ENCODE data around the gene RBCK1.
A peak's percentile ranks its signal among the peaks of the same experiment; 100 is the strongest.

Gene RBCK1

DNA sequence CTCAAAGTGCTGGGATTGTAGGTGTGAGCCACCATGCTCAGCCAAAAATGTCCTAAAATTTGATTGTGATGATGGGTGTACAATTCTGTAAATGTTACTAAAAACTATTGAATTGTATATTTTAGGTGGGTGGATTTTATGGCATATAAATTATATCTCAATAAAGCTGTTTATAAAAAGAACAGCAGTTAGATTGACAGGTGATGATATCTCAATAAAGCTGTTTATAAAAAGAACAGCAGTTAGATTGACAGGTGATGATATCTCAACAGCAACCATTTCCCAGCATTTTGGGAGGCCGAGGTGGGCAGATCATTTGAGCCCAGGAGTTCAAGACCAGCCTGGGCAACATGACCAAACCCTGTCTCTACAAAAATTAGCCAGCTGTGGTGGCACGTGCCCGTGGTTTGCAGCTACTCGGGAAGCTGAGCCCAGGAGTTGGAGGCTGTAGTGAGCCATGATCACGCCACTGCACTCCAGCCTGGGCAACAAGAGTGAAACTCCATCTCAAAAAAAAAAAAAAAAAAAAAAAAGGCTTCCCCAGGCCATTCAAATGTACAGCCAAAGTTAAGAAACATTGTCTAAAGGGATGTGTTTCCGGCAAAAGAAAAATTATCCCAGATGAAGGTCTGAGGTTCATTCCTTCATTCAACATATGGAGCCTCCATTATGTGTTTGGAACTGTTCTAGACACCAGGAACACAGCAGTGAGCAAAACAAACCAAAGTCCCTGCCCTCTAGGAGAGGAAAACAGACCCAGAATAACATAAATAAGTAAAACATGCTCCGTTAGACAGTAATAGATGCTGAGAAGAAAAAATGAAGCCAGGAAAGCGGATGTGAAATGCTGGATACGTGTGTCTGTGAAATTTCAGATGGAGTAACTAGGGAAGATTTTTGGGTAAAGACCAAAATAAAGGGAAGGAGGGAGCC is 1.6 kb upstream of the RBCK1 start:
- H3K4me3 Mint-ChIP-seq: peak overlapping the region; percentile 88
- no peak for DNase-seq
- no peak overlapping the region for H3K27ac Mint-ChIP-seq
- H3K27me3 Mint-ChIP-seq (ENCODE audit: low read depth, poor library complexity): peaks cover 17% of the 10 kb centered on the region
- peaks cover 31% of the 10 kb centered on the region for H3K4me1 Mint-ChIP-seq
- H3K36me3 Mint-ChIP-seq (ENCODE audit: low read depth): peaks cover 22% of the 10 kb centered on the region
- H3K9me3 Mint-ChIP-seq: peaks cover 19% of the 10 kb centered on the region
- TF ChIP-seq, protein P1, sequence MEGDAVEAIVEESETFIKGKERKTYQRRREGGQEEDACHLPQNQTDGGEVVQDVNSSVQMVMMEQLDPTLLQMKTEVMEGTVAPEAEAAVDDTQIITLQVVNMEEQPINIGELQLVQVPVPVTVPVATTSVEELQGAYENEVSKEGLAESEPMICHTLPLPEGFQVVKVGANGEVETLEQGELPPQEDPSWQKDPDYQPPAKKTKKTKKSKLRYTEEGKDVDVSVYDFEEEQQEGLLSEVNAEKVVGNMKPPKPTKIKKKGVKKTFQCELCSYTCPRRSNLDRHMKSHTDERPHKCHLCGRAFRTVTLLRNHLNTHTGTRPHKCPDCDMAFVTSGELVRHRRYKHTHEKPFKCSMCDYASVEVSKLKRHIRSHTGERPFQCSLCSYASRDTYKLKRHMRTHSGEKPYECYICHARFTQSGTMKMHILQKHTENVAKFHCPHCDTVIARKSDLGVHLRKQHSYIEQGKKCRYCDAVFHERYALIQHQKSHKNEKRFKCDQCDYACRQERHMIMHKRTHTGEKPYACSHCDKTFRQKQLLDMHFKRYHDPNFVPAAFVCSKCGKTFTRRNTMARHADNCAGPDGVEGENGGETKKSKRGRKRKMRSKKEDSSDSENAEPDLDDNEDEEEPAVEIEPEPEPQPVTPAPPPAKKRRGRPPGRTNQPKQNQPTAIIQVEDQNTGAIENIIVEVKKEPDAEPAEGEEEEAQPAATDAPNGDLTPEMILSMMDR (IDR thresholded peaks at IDR 0.05): no peak

DNA sequence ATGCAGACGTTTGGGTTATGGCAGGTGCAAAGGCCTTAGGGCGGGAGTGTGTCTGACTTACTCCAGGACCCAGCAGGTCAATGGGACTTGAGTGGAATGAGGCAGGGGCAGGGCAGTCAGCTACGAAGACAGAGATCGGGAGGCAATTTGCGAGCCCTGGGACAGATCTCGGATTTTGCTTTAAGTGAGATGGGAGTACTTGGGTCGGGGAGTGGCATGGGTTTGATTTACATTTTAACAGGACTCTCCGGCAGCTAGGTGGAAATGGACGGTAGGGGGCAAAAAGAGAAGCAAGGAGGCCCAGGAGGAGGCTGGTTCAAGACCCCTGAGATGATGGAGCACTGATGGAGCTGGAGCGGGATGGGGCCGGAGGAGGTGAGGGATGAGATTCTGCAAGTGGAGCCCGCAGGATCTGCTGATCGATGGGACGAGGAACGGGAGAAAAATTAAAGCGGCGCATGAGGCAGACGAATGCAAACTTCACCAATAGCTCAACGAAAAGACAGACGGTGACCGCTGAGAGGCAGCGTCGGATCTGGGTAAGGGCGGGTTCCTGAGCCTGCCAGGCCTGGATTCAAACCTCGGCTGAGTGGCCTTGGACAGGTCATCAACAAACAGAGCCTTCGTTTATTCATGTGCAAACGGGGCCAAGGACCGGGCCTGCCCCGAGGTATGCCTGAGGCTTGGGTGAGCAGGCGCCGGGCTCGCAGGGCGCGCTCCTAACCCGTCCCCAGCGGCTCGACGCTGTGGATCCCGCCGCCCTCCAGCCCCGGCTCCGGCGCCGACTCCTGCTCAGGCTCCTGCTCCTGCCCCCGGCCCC is 756 bp upstream of the RBCK1 start:
- TF ChIP-seq, protein P1 (IDR thresholded peaks at IDR 0.05): peak; percentile 17
- Mint-ChIP-seq H3K4me3 (peak overlapping the region; percentile 88), H3K36me3 (ENCODE audit: low read depth) (peaks cover 31% of the 10 kb centered on the region), H3K4me1 (peaks cover 31% of the 10 kb centered on the region), H3K27ac (no peak overlapping the region), H3K9me3 (peaks cover 27% of the 10 kb centered on the region), H3K27me3 (ENCODE audit: low read depth, poor library complexity) (peaks cover 17% of the 10 kb centered on the region)
- peak; percentile 83 for DNase-seq

DNA sequence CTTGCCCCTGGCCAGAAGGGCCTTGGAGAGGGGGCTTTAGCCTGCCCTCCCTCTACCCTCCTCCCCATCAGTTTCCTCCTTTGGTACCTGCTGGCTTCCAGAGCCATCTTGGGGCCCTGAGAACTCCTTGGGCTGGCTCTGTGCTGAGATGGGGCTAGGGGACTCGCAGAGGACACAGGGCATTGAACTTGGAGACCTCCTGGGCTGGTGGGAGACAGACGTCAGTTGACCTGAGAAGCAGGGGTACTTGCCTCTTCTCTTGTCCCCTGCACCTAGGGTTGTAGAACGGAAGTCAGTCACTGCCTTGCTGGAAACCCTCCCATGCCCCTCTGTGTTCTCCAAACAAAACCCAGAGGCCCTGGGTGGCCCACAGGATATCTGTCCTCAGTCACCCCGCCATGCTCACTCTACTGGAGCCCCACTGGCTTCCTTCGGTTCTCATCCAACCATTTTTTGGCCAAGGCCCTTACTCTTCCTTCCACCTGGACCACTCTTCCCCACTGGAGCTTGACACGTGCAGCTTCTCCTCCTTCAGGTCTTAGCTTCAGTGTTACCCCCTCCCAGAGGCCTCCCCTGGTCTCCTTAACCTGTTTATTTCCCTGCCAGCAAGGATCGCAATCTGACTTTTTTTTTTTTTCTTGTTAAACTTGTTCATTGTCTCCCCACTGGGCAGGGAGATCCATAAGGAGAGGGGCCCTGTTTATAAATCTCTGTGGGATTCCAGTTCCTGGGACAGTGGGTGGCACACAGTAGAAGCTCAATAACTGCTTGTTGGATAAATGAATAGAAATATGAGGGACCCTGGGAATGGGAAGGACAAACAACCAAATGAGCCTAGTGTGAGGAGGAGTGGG is 971 bp downstream of the RBCK1 start:
- TF ChIP-seq, protein P1 (IDR thresholded peaks at IDR 0.05): no peak

DNA sequence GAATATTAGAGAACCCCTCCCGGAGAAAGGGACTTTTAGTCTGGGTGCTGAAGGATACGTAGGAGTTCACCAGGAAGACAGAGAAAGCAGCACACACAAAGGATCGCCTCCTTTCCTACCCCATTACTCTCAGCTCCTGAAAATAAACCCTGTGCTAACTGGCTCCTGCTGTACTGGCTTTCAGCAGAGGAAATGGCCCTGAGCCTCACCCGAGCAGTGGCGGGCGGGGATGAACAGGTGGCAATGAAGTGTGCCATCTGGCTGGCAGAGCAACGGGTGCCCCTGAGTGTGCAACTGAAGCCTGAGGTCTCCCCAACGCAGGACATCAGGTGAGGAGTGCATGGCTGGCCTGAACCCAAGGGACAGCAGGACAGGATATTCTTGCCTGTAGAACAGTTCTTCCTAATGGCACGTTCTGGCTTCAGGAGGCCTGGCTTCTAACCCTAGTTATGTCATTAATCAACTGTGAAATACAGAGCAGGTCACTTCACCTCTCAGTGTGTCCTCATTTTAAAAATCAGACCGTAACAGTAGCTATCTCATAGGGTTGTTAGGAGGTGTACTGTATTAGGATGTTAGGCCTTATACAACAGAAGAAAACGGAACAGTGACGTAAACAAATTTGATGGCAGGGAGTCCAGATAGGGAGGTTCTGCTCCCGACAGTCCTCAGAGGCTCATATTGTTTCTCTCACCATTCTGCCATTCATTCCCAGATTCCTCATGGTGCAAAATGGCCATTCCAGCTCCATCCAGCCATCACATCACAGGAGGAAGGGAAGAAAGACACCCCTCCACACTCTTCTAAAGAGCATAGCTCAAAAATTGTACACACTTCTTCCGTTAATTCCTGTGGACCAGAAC is 1.8 kb downstream of the RBCK1 start:
- H3K36me3 Mint-ChIP-seq (ENCODE audit: low read depth): peaks cover 49% of the 10 kb centered on the region
- no peak overlapping the region for H3K27ac Mint-ChIP-seq
- peak overlapping the region; percentile 88 for H3K4me3 Mint-ChIP-seq

More for the DNA sequence above, 971 bp downstream of the RBCK1 start:
- Mint-ChIP-seq H3K27me3 (ENCODE audit: low read depth, poor library complexity) (peaks cover 12% of the 10 kb centered on the region), H3K9me3 (peaks cover 33% of the 10 kb centered on the region), H3K4me1 (peaks cover 31% of the 10 kb centered on the region), H3K4me3 (peak overlapping the region; percentile 88), H3K36me3 (ENCODE audit: low read depth) (peaks cover 48% of the 10 kb centered on the region), H3K27ac (no peak overlapping the region)
- DNase-seq: no peak

More for the DNA sequence above, 1.8 kb downstream of the RBCK1 start:
- DNase-seq: no peak
- Mint-ChIP-seq H3K9me3 (peaks cover 28% of the 10 kb centered on the region), H3K4me1 (peaks cover 31% of the 10 kb centered on the region), H3K27me3 (ENCODE audit: low read depth, poor library complexity) (peaks cover 12% of the 10 kb centered on the region)
- TF ChIP-seq, protein P1 (IDR thresholded peaks at IDR 0.05): no peak
